Ascending aorta (tissue), 2 donors: ENCODE results near the gene TRIM47. TPM values are rescaled to one million over a fixed set of nuclear protein-coding genes. Genes with fewer than 3 reads are reported as not detected.
"Not testable (repeated sequence)": the region's sequence is repeated elsewhere in the genome, so short reads cannot be mapped to it uniquely, and the experiment has no call there.

Experiments
- DNase-seq, 2 donors: peaks; one replicate each; pipeline ENCODE4 v3.0.0-alpha.2; 2019; ENCODE audit warnings: low spot score in 2 of 2
- H3K27ac ChIP-seq, 2 donors: fragments of 200-600 bp; sonication (generic); one replicate each; pipeline ENCODE4 v1.5.1; 2016 to 2017; ENCODE audit warnings: mild to moderate bottlenecking in 1 of 2
- H3K27me3 ChIP-seq: fragments of 200-600 bp; sonication (generic); one replicate; pipeline ENCODE4 v1.5.1; 2017
- H3K36me3 ChIP-seq, 2 donors: fragments of 200-600 bp; sonication (generic); one replicate each; pipeline ENCODE4 v1.5.1; 2016
- H3K4me1 ChIP-seq, 2 donors: fragments of 200-600 bp; sonication (generic); one replicate each; pipeline ENCODE4 v1.5.1; 2016 to 2017; ENCODE audit warnings: mild to moderate bottlenecking in 1 of 2
- H3K4me3 ChIP-seq, 2 donors: fragments of 200-600 bp; sonication (generic); one replicate each; pipeline ENCODE4 v1.5.1; 2016 to 2017; ENCODE audit warnings: mild to moderate bottlenecking in 1 of 2
- H3K9me3 ChIP-seq, 2 donors: fragments of 200-600 bp; sonication (generic); one replicate each; pipeline ENCODE4 v1.5.1; 2016
- CTCF ChIP-seq, 3 experiments: fragments of 200-600 bp in 2 of 3; fragments of 450-650 bp in 1 of 3; sonication (generic) in 2 of 3; IDR thresholded peaks; one replicate each; pipeline ENCODE4 v1.5.1; 2016 to 2019; ENCODE audit warnings: antibody characterized with exemption in 3 of 3, mild to moderate bottlenecking in 1 of 3, moderate library complexity in 1 of 3
- intact Hi-C: fragments of 100-400 bp; cut with DNase I; formaldehyde crosslinking; loops from one replicate; pipeline ENCODE4 v1.15.1; 2023
- total RNA-seq: library from RNA; depleted of rRNA; stranded (reverse); fragments of >200 nt; gene quantifications from one replicate; pipeline ENCODE4 v1.1.0, GENCODE V29; 2016

The TRIM47 gene
- total RNA-seq, 1 donor from 2014 or later: 132 TPM

DNA sequence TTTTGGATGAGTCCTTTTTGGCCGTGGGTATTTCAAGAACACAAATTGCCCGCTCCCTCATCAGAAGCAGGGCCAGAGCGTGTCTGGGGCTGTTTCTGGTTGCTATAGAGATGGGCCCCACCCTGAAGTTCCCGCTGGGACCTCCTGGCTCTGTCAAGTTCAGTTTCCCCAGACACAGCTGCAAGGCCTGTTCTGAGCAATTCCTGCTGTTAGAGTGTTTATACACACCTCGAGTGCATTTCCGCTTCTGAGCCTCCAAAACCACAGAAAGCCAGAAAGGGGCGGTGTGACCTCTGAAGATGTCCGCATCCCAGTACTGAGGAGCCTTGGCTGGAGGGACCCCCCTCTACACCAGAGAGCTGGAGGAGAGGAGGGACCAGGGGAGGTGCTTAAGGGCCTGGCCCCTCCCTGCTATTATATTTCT, 13.9 kb downstream of the TRIM47 start:
- Histone ChIP-seq H3K4me3 (no peak overlapping the region), H3K9me3 (no peaks in the 10 kb centered on the region), H3K27me3 (no peaks in the 10 kb centered on the region), H3K27ac (peak overlapping the region; percentile 45 to 52), H3K36me3 (no peaks in the 10 kb centered on the region), H3K4me1 (peaks cover 4 to 16% of the 10 kb centered on the region in 2 donors)
- intact Hi-C loops: no loop called here
- no peak for DNase-seq
- no peak for TF ChIP-seq CTCF (IDR thresholded peaks at IDR 0.05)

DNA sequence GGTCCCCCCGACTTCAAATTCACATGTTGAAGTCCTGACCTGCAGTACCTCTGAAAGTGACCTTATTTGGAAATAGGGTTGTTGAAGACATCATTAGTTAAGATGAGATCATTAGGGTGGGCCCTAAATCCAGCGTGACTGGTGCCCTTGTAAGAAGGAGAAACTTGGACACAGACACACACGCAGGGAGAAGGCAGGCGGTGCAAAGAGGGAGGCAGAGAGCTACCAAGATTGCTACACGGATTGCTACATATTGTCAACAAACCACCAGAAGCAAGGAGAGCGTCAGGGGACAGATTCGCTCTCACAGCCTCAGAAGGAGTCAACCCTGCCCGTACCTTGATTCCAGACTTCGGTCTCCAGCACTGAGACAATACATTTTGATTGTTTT, 16.5 kb downstream of the TRIM47 start:
- peak overlapping the region; percentile 23 to 42 for H3K27ac ChIP-seq
- H3K36me3 ChIP-seq: no peaks in the 10 kb centered on the region
- intact Hi-C loops: no loop called here
- no peaks in the 10 kb centered on the region for H3K9me3 ChIP-seq
- no peak for TF ChIP-seq CTCF (IDR thresholded peaks at IDR 0.05)
- no peak for DNase-seq
- no peaks in the 10 kb centered on the region for H3K27me3 ChIP-seq
- peaks cover 0 to 6% of the 10 kb centered on the region in 2 donors for H3K4me1 ChIP-seq
- H3K4me3 ChIP-seq: no peak overlapping the region

GRCh38 chr17:75859358-75859757, 19.0 kb downstream of the TRIM47 start:
- peaks cover 0 to 11% of the 10 kb centered on the region in 2 donors for H3K4me1 ChIP-seq
- H3K27ac ChIP-seq: peak overlapping the region in 1 of 2 donors; percentile 26
- intact Hi-C loops, H3K36me3 ChIP-seq, H3K4me3 ChIP-seq, H3K27me3 ChIP-seq, DNase-seq, H3K9me3 ChIP-seq: not testable (repeated sequence)

DNA sequence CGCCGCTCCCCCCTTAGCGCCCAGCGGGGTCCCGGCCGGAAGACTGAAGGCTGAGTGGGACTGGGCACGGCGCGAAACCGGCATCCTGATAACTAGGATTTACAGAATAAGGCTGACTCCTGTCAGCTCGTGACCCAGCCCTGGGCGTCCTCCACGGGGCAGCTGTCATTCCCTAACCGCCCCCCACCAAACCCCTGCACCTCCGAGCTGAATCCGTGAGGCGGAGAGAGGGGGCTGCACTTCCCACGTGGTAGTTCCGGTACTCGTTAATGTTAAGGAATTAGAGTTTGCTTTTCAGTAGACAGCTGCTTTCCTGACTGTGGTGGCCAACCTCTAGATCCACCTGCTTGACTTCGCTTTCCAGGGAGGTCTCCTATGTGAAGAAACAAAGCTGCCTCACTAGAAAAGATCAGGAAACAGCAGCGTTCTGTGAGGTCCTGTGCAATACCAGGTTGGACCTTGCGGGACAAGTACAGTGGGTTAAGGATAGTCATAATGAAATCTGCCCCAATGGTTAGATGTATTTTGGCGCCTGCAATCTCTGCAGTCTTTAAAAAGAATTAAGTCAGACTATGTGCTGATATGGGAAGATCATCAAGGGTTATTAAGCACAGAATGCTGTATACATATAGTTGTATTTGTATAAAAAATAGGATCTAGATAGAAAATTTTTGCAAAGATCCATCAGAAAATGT, 22.2 kb downstream of the TRIM47 start:
- TF ChIP-seq CTCF (IDR thresholded peaks at IDR 0.05): no peak
- DNase-seq: no peak
- H3K9me3 ChIP-seq: no peaks in the 10 kb centered on the region

GRCh38 chr17:75855310-75856061, 22.9 kb downstream of the TRIM47 start, which contains the start of gene WBP2:
Gene WBP2, minus strand, starts transcription at chr17:75855335. Its CDS starts 38 bp downstream, at chr17:75855297.
- Histone ChIP-seq H3K36me3 (peaks cover 16 to 18% of the 10 kb centered on the region in 2 donors), H3K9me3 (no peaks in the 10 kb centered on the region), H3K4me1 (peaks cover 3 to 17% of the 10 kb centered on the region in 2 donors), H3K27me3 (no peaks in the 10 kb centered on the region), H3K27ac (peak within 1 kb of the TSS; percentile 95 to 98), H3K4me3 (peak within 1 kb of the TSS; percentile 56 to 87)
- DNase-seq: peak; percentile 99 to 100
- peak; percentile 63 to 84 (median 68) for TF ChIP-seq CTCF (IDR thresholded peaks at IDR 0.05)
- intact Hi-C loops: loop anchor here (1.0 to 2.0 kb wide), 4 partner anchors 17 to 71 kb away; partner anchors contain the start of genes TRIM65 and UNK

More for the DNA sequence above, 22.2 kb downstream of the TRIM47 start:
- Histone ChIP-seq H3K27me3 (no peaks in the 10 kb centered on the region), H3K36me3 (peaks cover 9 to 10% of the 10 kb centered on the region in 2 donors), H3K4me1 (peaks cover 3 to 17% of the 10 kb centered on the region in 2 donors), H3K4me3 (peak overlapping the region; percentile 56 to 87), H3K27ac (peak overlapping the region; percentile 95 to 98)
- intact Hi-C loops: no loop called here

DNA sequence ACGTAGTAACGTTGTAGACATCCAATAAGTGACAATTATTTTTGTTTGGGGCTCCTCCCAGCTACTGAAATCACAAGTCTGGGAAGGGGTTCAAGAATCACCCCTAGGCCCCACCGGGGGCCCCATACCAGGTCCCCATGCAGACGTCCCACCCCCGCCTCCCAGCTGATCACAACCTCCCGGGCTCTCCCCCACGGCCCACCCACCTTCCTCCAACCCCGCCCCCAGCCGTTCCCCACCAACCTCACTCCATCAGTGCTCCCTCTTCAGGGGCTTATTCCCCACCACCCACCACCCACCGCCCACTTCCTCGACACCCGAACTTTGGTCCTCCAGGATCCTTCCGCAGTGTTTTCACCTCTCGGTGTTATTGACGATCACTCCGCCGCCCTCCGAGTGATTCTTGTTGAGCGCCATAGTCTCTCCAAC, 23.5 kb downstream of the TRIM47 start:
- H3K4me3 ChIP-seq: peak overlapping the region; percentile 56 to 87
- H3K27ac ChIP-seq: peak overlapping the region; percentile 95 to 97
- H3K27me3 ChIP-seq: no peaks in the 10 kb centered on the region
- no peak for DNase-seq
- intact Hi-C loops: loop anchor here (1.0 to 2.0 kb wide), 4 partner anchors 17 to 70 kb away; partner anchors contain the start of genes TRIM65 and UNK
- peaks cover 22 to 23% of the 10 kb centered on the region in 2 donors for H3K36me3 ChIP-seq
- peak in 1 of 3 experiments; percentile 21 for TF ChIP-seq CTCF (IDR thresholded peaks at IDR 0.05)
- H3K9me3 ChIP-seq: no peaks in the 10 kb centered on the region
- H3K4me1 ChIP-seq: peaks cover 3 to 17% of the 10 kb centered on the region in 2 donors
